Stimulated activated CD4-positive, alpha-beta T cell treated with anti-CD3 and anti-CD28 coated beads, Interleukin-4, amount 100 ng/mL, for 24 hours (primary cell): ENCODE measurements around the gene DEPDC5.
"Not testable (repeated sequence)": the region's sequence is repeated elsewhere in the genome, so short reads cannot be mapped to it uniquely, and the experiment has no call there.

ENCODE experiments used
- DNase-seq: peaks from one replicate; pipeline ENCODE4 v3.0.0-alpha.2; 2020

Gene DEPDC5

DNA sequence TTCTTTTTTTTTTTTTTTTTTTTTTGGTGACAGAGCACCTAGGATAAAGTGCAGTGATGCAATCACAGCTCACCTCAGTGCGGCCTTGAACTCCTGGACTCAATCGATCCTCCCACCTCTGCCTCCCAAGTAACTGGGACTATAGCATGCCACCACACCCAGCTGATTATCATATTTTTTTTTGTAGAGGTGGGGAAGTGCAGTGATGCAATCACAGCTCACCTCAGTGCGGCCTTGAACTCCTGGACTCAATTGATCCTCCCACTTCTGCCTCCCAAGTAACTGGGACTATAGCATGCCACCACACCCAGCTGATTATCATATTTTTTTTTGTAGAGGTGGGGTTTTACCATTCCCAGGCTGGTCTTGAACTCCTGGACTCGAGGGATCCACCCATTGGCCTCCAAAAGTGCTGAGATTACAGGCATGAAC lies 61.6 kb downstream of the DEPDC5 start:
- not testable (repeated sequence) for DNase-seq

- DNase-seq: no peak
Measured at GRCh38 chr22:31816750-31817149, 62.9 kb downstream of the DEPDC5 start.

- DNase-seq: peak; percentile 22
Measured at GRCh38 chr22:31818481-31819392, 64.9 kb downstream of the DEPDC5 start.

DNA sequence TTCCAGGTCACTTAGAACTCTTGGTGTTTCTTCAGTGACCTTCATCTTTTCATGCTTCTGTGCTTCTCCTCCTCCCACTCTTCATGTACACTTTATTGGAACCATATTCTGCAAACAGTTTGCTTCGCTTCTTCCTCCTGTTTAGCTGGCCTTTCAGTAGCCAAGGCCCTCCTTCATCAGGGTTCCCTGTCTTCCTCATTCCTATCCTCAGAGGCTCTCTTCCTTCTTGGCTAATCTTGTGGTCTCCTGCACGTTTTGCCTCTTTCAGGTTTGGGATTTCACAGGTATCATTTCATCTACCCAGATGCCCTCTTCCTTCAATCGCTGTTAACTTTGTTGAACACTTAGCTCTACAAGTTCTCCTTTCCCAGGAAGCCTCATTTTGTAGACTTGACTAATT lies 66.8 kb downstream of the DEPDC5 start:
- DNase-seq: no peak

- DNase-seq: no peak
Measured at GRCh38 chr22:31821572-31821971, 67.8 kb downstream of the DEPDC5 start.

DNA sequence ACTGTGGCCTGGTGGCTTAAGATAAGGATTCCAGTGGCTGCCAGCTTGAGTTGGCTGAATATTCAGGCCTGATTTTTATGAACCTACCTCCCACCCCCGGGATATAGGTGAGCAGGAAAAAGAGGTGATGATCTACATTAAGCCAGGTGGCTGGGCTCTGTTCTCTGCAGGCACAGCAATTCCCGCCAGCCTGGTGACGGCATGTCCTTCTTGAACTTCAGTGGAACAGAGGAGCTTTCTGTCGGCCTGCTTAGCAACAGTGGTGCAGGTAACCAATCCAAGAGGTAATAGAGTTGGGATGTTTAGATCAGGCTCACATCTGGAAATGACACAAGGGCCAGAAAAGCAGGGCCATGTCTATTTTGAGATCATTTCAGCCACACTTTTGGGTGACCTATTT lies 68.7 kb downstream of the DEPDC5 start:
- DNase-seq: no peak

DNA sequence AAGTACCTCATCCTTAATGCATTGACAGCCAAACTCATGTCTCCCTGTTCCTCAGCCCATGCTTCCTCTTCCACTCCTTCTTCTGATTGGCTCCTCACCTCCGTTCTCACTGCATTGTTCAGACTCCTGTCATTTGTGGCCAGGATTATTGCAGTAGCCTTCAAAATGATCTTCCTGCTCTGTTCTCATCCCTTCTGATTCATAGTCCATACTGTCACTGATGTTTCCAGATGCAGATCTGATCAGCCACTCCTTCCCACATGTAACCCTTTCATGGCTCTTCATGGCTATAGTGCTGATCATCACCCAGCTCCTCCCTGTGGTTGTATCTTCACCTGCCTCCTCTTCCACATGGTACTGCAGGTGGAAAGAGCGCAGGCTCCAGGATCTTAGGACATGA lies 71.7 kb downstream of the DEPDC5 start:
- DNase-seq: no peak

DNA sequence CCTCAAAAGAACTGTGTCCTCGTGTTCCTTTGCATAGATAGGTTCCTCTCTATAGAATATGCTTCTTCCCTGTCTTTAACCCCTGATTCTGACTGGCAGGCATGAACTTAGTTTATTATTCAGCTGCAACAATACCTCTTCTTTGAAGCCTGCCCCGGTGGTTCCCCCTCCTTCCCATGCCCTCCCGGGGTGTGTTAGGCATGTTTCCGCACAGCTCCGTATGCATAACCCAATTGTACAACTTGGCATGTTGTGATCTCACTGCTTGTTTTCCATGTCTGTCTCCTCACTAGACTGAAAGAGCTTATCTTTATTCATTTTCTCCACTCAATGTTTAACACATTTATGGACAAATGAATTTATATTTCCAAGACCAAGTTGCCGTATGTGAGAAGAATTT lies 72.6 kb downstream of the DEPDC5 start:
- DNase-seq: no peak

DNA sequence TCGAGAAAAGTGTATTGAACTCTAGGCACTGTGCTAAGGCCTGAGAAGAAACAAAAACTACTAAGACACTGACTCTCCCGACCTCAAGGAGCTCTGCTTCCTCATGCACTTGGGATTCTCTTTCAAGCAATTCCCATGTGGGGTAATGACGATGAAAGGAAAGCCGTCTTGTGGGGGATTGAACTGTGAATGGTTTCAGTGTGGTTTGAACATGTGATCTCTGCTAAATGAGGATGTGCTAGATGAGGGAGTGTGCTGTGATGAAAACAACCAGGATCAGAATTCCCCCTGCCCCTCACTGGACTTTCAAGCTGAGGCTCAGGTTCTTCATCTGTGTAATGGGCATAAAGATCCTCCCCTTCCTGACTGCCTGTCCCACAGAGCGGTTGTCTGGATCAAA lies 74.9 kb downstream of the DEPDC5 start:
- no peak for DNase-seq

- DNase-seq: peak; percentile 74
Measured at GRCh38 chr22:31829505-31829904, 75.7 kb downstream of the DEPDC5 start.

DNA sequence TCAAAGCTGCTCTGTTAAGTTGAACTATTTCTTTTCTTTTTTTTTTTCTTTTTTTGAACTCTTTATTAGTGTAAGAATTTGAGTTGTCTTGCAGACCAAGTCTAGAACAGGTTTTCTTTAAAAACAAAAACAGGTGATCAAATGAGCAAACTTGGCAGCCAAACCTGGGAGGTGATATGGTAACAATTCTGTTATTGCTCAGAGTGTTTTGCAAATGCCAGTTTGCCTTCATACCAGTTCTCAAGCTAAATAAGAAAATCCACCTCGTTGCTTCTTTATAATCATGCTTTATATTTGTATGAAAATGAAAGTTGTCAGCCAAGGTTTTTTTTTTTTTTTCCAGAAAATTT lies 76.9 kb downstream of the DEPDC5 start:
- DNase-seq: no peak

DNA sequence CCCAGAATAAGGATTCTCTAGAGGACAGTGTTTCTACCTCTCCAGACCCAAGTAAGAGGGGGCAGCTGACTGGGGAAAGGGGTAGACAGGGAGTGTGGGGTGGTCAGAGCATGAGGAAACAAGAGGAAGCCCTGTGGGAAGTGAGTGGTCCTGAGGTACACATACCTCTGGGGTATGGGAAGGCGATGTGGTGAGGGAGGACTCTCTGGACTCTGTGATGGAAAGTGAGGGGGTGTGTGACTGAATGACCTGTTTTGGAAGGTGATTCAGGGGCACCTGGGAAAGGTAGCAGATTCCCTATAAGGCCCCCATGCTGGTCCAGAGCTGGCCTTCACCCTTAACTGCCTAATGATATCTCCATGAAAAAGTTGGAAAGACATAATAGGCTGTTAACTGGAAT lies 80.1 kb downstream of the DEPDC5 start:
- DNase-seq: no peak

DNA sequence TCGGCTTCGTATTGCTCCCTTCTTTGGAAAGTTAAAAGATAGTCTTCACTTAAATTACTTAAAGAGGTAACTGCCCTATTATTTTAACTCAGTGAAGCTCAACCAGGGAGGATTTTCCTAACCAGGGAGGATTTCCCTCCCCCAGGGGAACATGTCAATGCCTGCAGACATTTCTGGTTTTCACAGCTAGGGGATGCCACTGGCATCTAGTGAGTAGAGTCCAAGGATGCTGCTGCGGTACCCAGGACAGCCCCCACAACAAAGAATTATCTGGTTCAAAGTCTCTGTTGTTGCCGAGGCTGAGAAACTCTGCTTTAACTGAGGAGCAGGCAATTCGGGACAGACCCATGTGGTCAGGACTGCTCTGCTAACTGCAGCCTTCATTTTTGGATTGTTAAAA lies 82.2 kb downstream of the DEPDC5 start:
- no peak for DNase-seq

DNA sequence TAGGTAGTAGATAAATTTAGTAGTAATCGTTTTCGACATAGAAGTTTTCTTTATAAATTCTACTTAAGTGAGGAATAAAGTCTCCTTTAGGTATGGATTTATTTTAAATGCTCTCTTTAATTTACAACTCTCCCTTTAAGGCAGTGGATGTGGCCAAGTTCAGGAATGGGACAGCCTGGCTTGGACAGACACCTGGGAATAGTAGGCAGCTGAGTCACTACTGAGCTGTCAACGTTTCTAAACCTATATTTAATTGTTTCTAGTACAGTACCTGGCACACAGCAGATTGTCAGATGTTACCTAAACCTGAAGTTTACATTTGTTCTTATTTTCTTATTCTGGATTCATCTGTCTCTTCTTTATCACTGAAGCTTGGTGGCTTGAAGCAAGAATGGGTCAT lies 85.1 kb downstream of the DEPDC5 start:
- no peak for DNase-seq

GRCh38 chr22:31839986-31840385 lies 86.2 kb downstream of the DEPDC5 start:
- no peak for DNase-seq

- DNase-seq: no peak
Measured at GRCh38 chr22:31840585-31840984, 86.8 kb downstream of the DEPDC5 start.

- DNase-seq: no peak
Measured at GRCh38 chr22:31841078-31841827, 87.4 kb downstream of the DEPDC5 start.

GRCh38 chr22:31843526-31843925 lies 89.7 kb downstream of the DEPDC5 start:
- no peak for DNase-seq

DNA sequence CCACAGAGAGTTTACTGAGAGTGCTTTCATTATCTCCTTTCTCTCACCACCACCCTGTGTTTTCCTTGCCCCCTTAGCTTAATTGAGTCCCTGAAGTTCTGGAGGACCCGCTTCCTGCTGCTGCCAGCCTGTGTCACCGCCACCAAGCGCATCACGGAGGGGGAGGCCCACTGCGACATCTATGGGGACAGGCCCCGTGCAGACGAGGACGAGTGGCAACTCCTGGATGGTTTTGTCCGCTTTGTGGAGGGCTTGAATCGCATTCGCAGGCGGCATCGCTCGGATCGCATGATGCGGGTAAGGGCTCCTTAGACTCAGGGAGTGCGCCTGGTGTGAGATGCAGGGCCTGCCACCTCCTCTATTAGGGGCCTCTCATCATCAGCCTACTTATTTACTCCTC lies 91.1 kb downstream of the DEPDC5 start:
- no peak for DNase-seq

- DNase-seq: peak; percentile 9
Measured at GRCh38 chr22:31846161-31847115, 92.6 kb downstream of the DEPDC5 start.

GRCh38 chr22:31848411-31848810 lies 94.6 kb downstream of the DEPDC5 start:
- no peak for DNase-seq

DNA sequence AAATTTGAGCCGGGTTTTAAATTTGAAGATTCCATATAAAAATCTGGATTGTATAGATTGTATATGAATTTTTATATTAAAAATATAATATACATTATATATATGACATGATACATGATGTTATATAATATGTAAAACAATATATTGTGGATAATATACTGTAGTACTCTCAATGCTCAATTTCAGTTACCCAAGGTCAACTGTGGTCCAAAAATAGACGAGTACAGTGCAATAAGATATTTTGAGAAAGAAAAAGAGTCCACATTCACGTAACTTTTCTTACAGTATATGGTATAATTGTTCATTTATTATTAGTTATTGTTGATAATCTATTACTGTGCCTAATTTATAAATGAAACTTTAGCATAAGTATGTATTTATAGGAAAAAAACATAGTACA lies 96.3 kb downstream of the DEPDC5 start:
- DNase-seq: no peak
